GM12878 (cell line): Measurements from ENCODE around the gene DGKE. TPM values are rescaled to one million over a fixed set of nuclear protein-coding genes. Genes with fewer than 3 reads are reported as not detected.

Source experiments
- ATAC-seq: fragments of 200-7000 bp; cut with Tn5 transposase; 3 replicates; pipeline ENCODE4 v1.9.1; 2020; ENCODE audit warnings: mild to moderate bottlenecking, moderate library complexity
- BruUV-seq: library from RNA; stranded (reverse); fragments of 400-500 nt; replicated peaks from 2 replicates; lab custom pipeline; 2021; lab: Mats Ljungman, UMichigan
- CTCF ChIA-PET: fragments of 300-600 bp; sonication (Branson Sonifier 250); formaldehyde crosslinking; extraction: SDS; loops from one replicate; lab custom pipeline; 2021; ENCODE audit warnings: inconsistent platforms; lab: Yijun Ruan, JAX
- POLR2A ChIA-PET: fragments of 350-600 bp; formaldehyde crosslinking; extraction: SDS; loops from one replicate; lab custom pipeline; 2021; ENCODE audit warnings: inconsistent platforms; lab: Charles Lee
- RAD21 ChIA-PET: fragments of 300-600 bp; sonication (Branson Sonifier 250); formaldehyde crosslinking; loops from one replicate; lab custom pipeline; 2023; ENCODE audit warnings: antibody characterized with exemption; ENCODE audit not compliant: unreplicated experiment; lab: Charles Lee
- SMC1A ChIA-PET: fragments of 300-600 bp; sonication (Branson Sonifier 250); formaldehyde crosslinking; loops from one replicate; lab custom pipeline; 2023; ENCODE audit not compliant: unreplicated experiment, uncharacterized antibody; lab: Charles Lee
- DNase-seq: peaks from one replicate; pipeline ENCODE4 v3.0.0-alpha.2; 2011; ENCODE audit warnings: low read depth, low spot score
- FAIRE-seq: peaks from 3 replicates; lab custom pipeline; 2011; peaks lifted over from hg19 to GRCh38; lab: Jason Lieb, UNC
- H2AFZ ChIP-seq: 2 replicates; pipeline ENCODE4 v1.6.0; 2011; ENCODE audit warnings: low read depth, low read length, control low read depth; ENCODE audit not compliant: control insufficient read depth
- H3K27ac ChIP-seq: 2 replicates; pipeline ENCODE4 v1.5.1; 2011; ENCODE audit warnings: control low read depth; ENCODE audit not compliant: control insufficient read depth, insufficient read depth
- H3K27me3 ChIP-seq, 2 experiments: replicated peaks in 1 of 2; 2 replicates each; pipeline versions ENCODE4 v1.6.0 to v1.6.1; 2011; ENCODE audit warnings: low read length in 1 of 2; ENCODE audit not compliant: control insufficient read depth in 2 of 2, insufficient read depth in 2 of 2
- H3K36me3 ChIP-seq, 2 experiments: 2 replicates each; pipeline ENCODE4 v1.5.1; 2011; ENCODE audit warnings: low read length in 1 of 2; ENCODE audit not compliant: control insufficient read depth in 2 of 2, insufficient read depth in 2 of 2
- H3K4me1 ChIP-seq: 2 replicates; pipeline ENCODE4 v1.6.1; 2011; ENCODE audit warnings: mild to moderate bottlenecking, low read length, moderate library complexity, mixed read lengths; ENCODE audit not compliant: control insufficient read depth, insufficient read depth
- H3K4me2 ChIP-seq: 2 replicates; pipeline ENCODE4 v1.6.0; 2011; ENCODE audit warnings: control low read depth; ENCODE audit not compliant: control insufficient read depth, insufficient read depth
- H3K4me3 ChIP-seq: fragments of 200-600 bp; sonication (generic); 2 replicates; pipeline ENCODE4 v1.5.1; 2016
- H3K79me2 ChIP-seq: 2 replicates; pipeline ENCODE4 v1.6.0; 2011; ENCODE audit warnings: low read length; ENCODE audit not compliant: control insufficient read depth, insufficient read depth
- H3K9ac ChIP-seq: 2 replicates; pipeline ENCODE4 v1.8.0; 2011; ENCODE audit warnings: low read length, control low read depth, mixed read lengths; ENCODE audit not compliant: control insufficient read depth, insufficient read depth
- H3K9me3 ChIP-seq: replicated peaks from 3 replicates; pipeline ENCODE4 v1.5.1; 2011; ENCODE audit warnings: mild to moderate bottlenecking, low read length; ENCODE audit not compliant: control insufficient read depth, insufficient read depth
- H4K20me1 ChIP-seq: 2 replicates; pipeline ENCODE4 v1.6.0; 2011; ENCODE audit not compliant: control insufficient read depth, insufficient read depth
- CUX1 ChIP-seq: IDR thresholded peaks from 2 replicates; pipeline ENCODE4 v1.6.1; 2012; ENCODE audit warnings: improper control_type of control experiment, low read depth, low read length; ENCODE audit not compliant: insufficient replicate concordance
- ESRRA ChIP-seq: IDR thresholded peaks from 2 replicates; pipeline ENCODE4 v1.6.1; 2012; ENCODE audit warnings: mild to moderate bottlenecking, low read length, improper control_type of control experiment
- HDAC2 ChIP-seq: fragments of 200-600 bp; sonication (generic); IDR thresholded peaks from 2 replicates; pipeline ENCODE4 v1.6.1; 2017
- MYC ChIP-seq: IDR thresholded peaks from 2 replicates; pipeline ENCODE4 v1.6.1; 2011; ENCODE audit warnings: mild to moderate bottlenecking, low read length, moderate library complexity, inconsistent platforms; ENCODE audit not compliant: insufficient read depth, insufficient replicate concordance, insufficient read length, severe bottlenecking
- PAX8 ChIP-seq: fragments of 450-650 bp; IDR thresholded peaks from 2 replicates; pipeline ENCODE4 v1.6.1; 2017; ENCODE audit warnings: mild to moderate bottlenecking, moderate library complexity
- RELB ChIP-seq: fragments of 450-650 bp; IDR thresholded peaks from 2 replicates; pipeline ENCODE4 v1.6.1; 2017; ENCODE audit warnings: low read depth, mild to moderate bottlenecking, moderate library complexity
- SMARCA5 ChIP-seq: fragments of 450-650 bp; IDR thresholded peaks from 2 replicates; pipeline ENCODE4 v1.6.1; 2017; ENCODE audit warnings: mild to moderate bottlenecking
- SREBF2 ChIP-seq: IDR thresholded peaks from 2 replicates; pipeline ENCODE4 v1.6.1; 2012; ENCODE audit warnings: mild to moderate bottlenecking, low read length
- in situ Hi-C: fragments of 300-500 bp; cut with MboI; formaldehyde crosslinking; loops from 9 replicates; pipeline ENCODE4 v1.14.3; 2018; ENCODE audit warnings: mixed read lengths
- intact Hi-C: fragments of 100-400 bp; cut with micrococcal nuclease; formaldehyde crosslinking; loops from one replicate; pipeline ENCODE4 v1.14.2; 2022; ENCODE audit not compliant: unreplicated experiment
- polyA plus RNA-seq, 11 experiments: library from polyadenylated mRNA; depleted of rRNA in 4 of 11; unstranded in 6 of 11; stranded (reverse) in 5 of 11; fragments of >200 nt; fragmentation: Nextera tagmentation in 4 of 11; fragmentation: Illumina TruSeq in 1 of 11; extraction: Ambion mirVana in 4 of 11; extraction: Trizol in 1 of 11; gene quantifications; 1 replicate in 1 of 11; 2 replicates in 10 of 11; pipeline versions ENCODE4 v1.2.1 to v1.2.3, GENCODE V29; 2011 to 2016; ENCODE audit warnings: inconsistent platforms in 2 of 11, missing spikeins in 2 of 11, low read depth in 1 of 11
- total RNA-seq, 4 experiments: library from RNA; depleted of rRNA in 3 of 4; stranded (reverse); fragments of >200 nt in 3 of 4; fragmentation: Illumina TruSeq in 1 of 4; extraction: Trizol in 1 of 4; gene quantifications; 2 replicates each; pipeline versions ENCODE4 v1.2.1 to v1.2.3, GENCODE V29; 2013 to 2021

DGKE gene
- total and polyA plus RNA-seq, 10 of the 15 experiments (the other 5 are each of a cell fraction or from before 2014, with no cell fraction given), result 2.8 to 18.0 (median 11.6) TPM

DNA sequence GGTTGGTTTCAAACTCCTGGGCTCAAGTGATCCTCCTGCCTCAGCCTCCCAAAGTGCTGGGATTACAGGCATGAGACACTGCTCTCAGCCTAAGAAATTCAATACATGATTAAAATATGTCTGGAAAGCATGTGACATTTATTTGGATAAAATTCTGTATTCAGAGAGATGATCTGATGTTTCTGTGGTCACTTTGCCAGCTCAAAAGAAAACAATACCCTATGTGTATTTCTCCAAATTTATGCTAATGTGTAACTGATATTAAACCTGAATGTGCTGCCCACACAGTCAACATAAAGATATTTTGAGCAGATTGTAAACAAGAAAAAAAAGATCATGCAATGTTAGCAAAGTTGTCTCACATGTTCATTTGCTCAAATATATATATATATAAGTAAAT, 16.9 kb upstream of the DGKE start:
- ChIA-PET SMC1A (interaction anchor here (1.3 to 4.3 kb wide), 2 partner anchors 115 to 120 kb away, joined by 5 to 21 read pairs; no protein-coding TSS in a partner anchor), POLR2A (no interaction called here), RAD21 (interaction anchor here (1.7 kb wide), 1 partner anchor 122 kb away, joined by 5 read pairs; no protein-coding TSS in a partner anchor), CTCF (interaction anchor here (1.3 to 13.1 kb wide), 4 partner anchors 37 to 126 kb away, joined by 3 to 184 read pairs (median 4); no protein-coding TSS in a partner anchor)
- no peak overlapping the region for H2AFZ ChIP-seq
- DNase-seq (no peak), FAIRE-seq (no peak), ATAC-seq (no peak)
- H3K36me3 ChIP-seq, result no peaks in the 10 kb centered on the region
- H3K4me2 ChIP-seq, result no peak overlapping the region
- H3K27ac ChIP-seq, result no peak overlapping the region
- no peaks in the 10 kb centered on the region for H4K20me1 ChIP-seq
- H3K9ac ChIP-seq, result no peak overlapping the region
- H3K79me2 ChIP-seq, result no peaks in the 10 kb centered on the region
- intact Hi-C loops, result no loop called here
- no peak for TF ChIP-seq ESRRA
- no peak for TF ChIP-seq CUX1
- TF ChIP-seq SMARCA5, result no peak
- no peak for TF ChIP-seq SREBF2
- no peak for TF ChIP-seq RELB
- no peak for TF ChIP-seq PAX8
- no peak for TF ChIP-seq HDAC2
- TF ChIP-seq MYC, result no peak
- BruUV-seq, result no TSS peak
- no peaks in the 10 kb centered on the region; the same call in 1 of the 2 replicates for H3K4me1 ChIP-seq
- no peaks in the 10 kb centered on the region for H3K27me3 ChIP-seq
- no peaks in the 10 kb centered on the region for H3K9me3 ChIP-seq
- in situ Hi-C loops, result loop anchor here (5.0 kb wide), 1 partner anchor 120 kb away; no protein-coding TSS in a partner anchor
- H3K4me3 ChIP-seq, result no peak overlapping the region
